HEK293 (cell line): Measurements from ENCODE around the gene ABCF2.

Experiments
- CTCF ChIA-PET: fragments of 350-600 bp; formaldehyde crosslinking; extraction: SDS; loops from one replicate; lab custom pipeline; 2021; ENCODE audit warnings: antibody characterized with exemption; lab: Yijun Ruan, JAX
- POLR2A ChIA-PET: fragments of 300-600 bp; formaldehyde crosslinking; extraction: SDS; loops from one replicate; lab custom pipeline; 2020; ENCODE audit warnings: antibody characterized with exemption, inconsistent platforms; lab: Yijun Ruan, JAX
- H3K27ac ChIP-seq: fragments of 200-500 bp; sonication (Bioruptor generic); 2 replicates; pipeline ENCODE4 v1.5.1; 2014; ENCODE audit warnings: low read depth, low read length, control low read depth, inconsistent platforms; ENCODE audit errors: extremely low read depth
- H3K36me3 ChIP-seq, 2 experiments: fragments of 200-500 bp in 1 of 2; sonication (Bioruptor generic) in 1 of 2; 1 replicate in 1 of 2; 2 replicates in 1 of 2; pipeline ENCODE4 v1.5.1; 2014 to 2017; ENCODE audit warnings: inconsistent platforms in 2 of 2, low read length in 2 of 2; ENCODE audit not compliant: control insufficient read depth in 2 of 2, insufficient read depth in 1 of 2
- H3K4me1 ChIP-seq: fragments of 200-500 bp; sonication (Bioruptor generic); 2 replicates; pipeline ENCODE4 v1.5.1; 2014; ENCODE audit warnings: mild to moderate bottlenecking, low read length, inconsistent platforms; ENCODE audit not compliant: control insufficient read depth, insufficient read depth
- H3K4me3 ChIP-seq: 2 replicates; pipeline ENCODE4 v1.5.1; 2011; ENCODE audit warnings: low read depth, mild to moderate bottlenecking, control low read depth, low read length, moderate library complexity
- H3K9me3 ChIP-seq: fragments of 200-500 bp; sonication (Bioruptor generic); 2 replicates; pipeline ENCODE4 v1.5.1; 2014; ENCODE audit warnings: low read depth, low read length, inconsistent platforms; ENCODE audit not compliant: control insufficient read depth, insufficient read depth
- ATF2 ChIP-seq: fragments of 450-650 bp; formaldehyde crosslinking; IDR thresholded peaks from 2 replicates; pipeline ENCODE4 v1.5.1; 2016; ENCODE audit warnings: missing biosample characterization, missing genetic modification characterization, low read depth
- ELK4 ChIP-seq: IDR thresholded peaks from 2 replicates; pipeline ENCODE4 v1.6.1; 2011; ENCODE audit warnings: mild to moderate bottlenecking, low read depth, low read length, borderline replicate concordance
- GFI1B ChIP-seq: fragments of 450-650 bp; formaldehyde crosslinking; IDR thresholded peaks from 2 replicates; pipeline ENCODE4 v1.5.1; 2016; ENCODE audit warnings: missing biosample characterization, missing genetic modification characterization
- HOXA7 ChIP-seq: sonication (generic); formaldehyde crosslinking; IDR thresholded peaks from 2 replicates; pipeline ENCODE4 v1.8.1; 2022; ENCODE audit warnings: missing genetic modification reagents, borderline replicate concordance
- KLF7 ChIP-seq: fragments of 450-650 bp; formaldehyde crosslinking; IDR thresholded peaks from 2 replicates; pipeline ENCODE4 v1.5.1; 2016; ENCODE audit warnings: missing biosample characterization, missing genetic modification characterization, borderline replicate concordance
- PBX3 ChIP-seq: sonication (generic); formaldehyde crosslinking; IDR thresholded peaks from 2 replicates; pipeline ENCODE4 v1.8.1; 2022; ENCODE audit warnings: mild to moderate bottlenecking, moderate library complexity, missing genetic modification reagents
- SCRT1 ChIP-seq: fragments of 450-650 bp; formaldehyde crosslinking; IDR thresholded peaks from 2 replicates; pipeline ENCODE4 v1.5.1; 2016; ENCODE audit warnings: missing biosample characterization, missing genetic modification characterization, borderline replicate concordance
- SCRT2 ChIP-seq: fragments of 450-650 bp; formaldehyde crosslinking; IDR thresholded peaks from 2 replicates; pipeline ENCODE4 v1.5.1; 2016; ENCODE audit warnings: missing biosample characterization, missing genetic modification characterization
- TRIM28 ChIP-seq: IDR thresholded peaks from 2 replicates; pipeline ENCODE4 v1.6.1; 2011; ENCODE audit warnings: low read length, control low read depth, borderline replicate concordance
- YY1 ChIP-seq: fragments of 450-650 bp; formaldehyde crosslinking; IDR thresholded peaks from 2 replicates; pipeline ENCODE4 v1.5.1; 2018; ENCODE audit warnings: missing biosample characterization, missing genetic modification characterization
- ZBTB6 ChIP-seq: fragments of 450-650 bp; formaldehyde crosslinking; IDR thresholded peaks from 2 replicates; pipeline ENCODE4 v1.5.1; 2017; ENCODE audit warnings: missing biosample characterization, missing genetic modification characterization
- ZFP37 ChIP-seq: fragments of 450-650 bp; formaldehyde crosslinking; IDR thresholded peaks from 2 replicates; pipeline ENCODE4 v1.5.1; 2016; ENCODE audit warnings: missing biosample characterization, missing genetic modification characterization
- ZNF121 ChIP-seq: fragments of 450-650 bp; formaldehyde crosslinking; IDR thresholded peaks from 2 replicates; pipeline ENCODE4 v1.5.1; 2016; ENCODE audit warnings: missing biosample characterization, missing genetic modification characterization
- ZNF18 ChIP-seq: fragments of 450-650 bp; formaldehyde crosslinking; IDR thresholded peaks from 2 replicates; pipeline ENCODE4 v1.5.1; 2016; ENCODE audit warnings: missing biosample characterization, missing genetic modification characterization
- ZNF302 ChIP-seq: fragments of 450-650 bp; formaldehyde crosslinking; IDR thresholded peaks from 2 replicates; pipeline ENCODE4 v1.5.1; 2016; ENCODE audit warnings: missing biosample characterization, missing genetic modification characterization, low read depth
- ZNF362 ChIP-seq: fragments of 450-650 bp; formaldehyde crosslinking; IDR thresholded peaks from 2 replicates; pipeline ENCODE4 v1.5.1; 2016; ENCODE audit warnings: missing biosample characterization, missing genetic modification characterization
- ZNF37A ChIP-seq: fragments of 450-650 bp; IDR thresholded peaks from 2 replicates; pipeline ENCODE4 v1.5.1; 2018; ENCODE audit warnings: missing biosample characterization, missing genetic modification characterization
- ZNF514 ChIP-seq: fragments of 450-650 bp; formaldehyde crosslinking; IDR thresholded peaks from 2 replicates; pipeline ENCODE4 v1.5.1; 2016; ENCODE audit warnings: missing biosample characterization, missing genetic modification characterization
- ZNF621 ChIP-seq: fragments of 450-650 bp; formaldehyde crosslinking; IDR thresholded peaks from 2 replicates; pipeline ENCODE4 v1.5.1; 2017; ENCODE audit warnings: missing biosample characterization, missing genetic modification characterization
- ZNF670 ChIP-seq: fragments of 450-650 bp; formaldehyde crosslinking; IDR thresholded peaks from 2 replicates; pipeline ENCODE4 v1.5.1; 2016; ENCODE audit warnings: missing biosample characterization, missing genetic modification characterization, low read depth
- ZNF704 ChIP-seq: fragments of 450-650 bp; formaldehyde crosslinking; IDR thresholded peaks from 2 replicates; pipeline ENCODE4 v1.5.1; 2016; ENCODE audit warnings: missing biosample characterization, missing genetic modification characterization
- ZNF830 ChIP-seq: fragments of 450-650 bp; IDR thresholded peaks from 2 replicates; pipeline ENCODE4 v1.5.0; 2018; ENCODE audit warnings: missing biosample characterization, missing genetic modification characterization, low read depth, mild to moderate bottlenecking, moderate library complexity
- ZSCAN16 ChIP-seq: fragments of 450-650 bp; formaldehyde crosslinking; IDR thresholded peaks from 2 replicates; pipeline ENCODE4 v1.5.1; 2016; ENCODE audit warnings: missing biosample characterization, missing genetic modification characterization

Gene ABCF2

GRCh38 chr7:151225948-151226510, 976 bp downstream of the ABCF2 start:
- CTCF ChIA-PET, result interaction anchor here (0.9 to 4.5 kb wide), 4 partner anchors 18 to 102 kb away, joined by 3 to 43 read pairs (median 3); no protein-coding TSS in a partner anchor
- TF ChIP-seq ZNF302 (tag by site-specific recombination), result no peak
- TF ChIP-seq YY1 (tag by site-specific recombination), result no peak
- no peak for TF ChIP-seq PBX3 (CRISPR knock-in tag)
- no peak for TF ChIP-seq ELK4
- TF ChIP-seq SCRT2 (tag by site-specific recombination), result peak; percentile 73
- TF ChIP-seq ZNF830, result no peak
- TF ChIP-seq SCRT1 (tag by site-specific recombination), result peak; percentile 74
- TF ChIP-seq ZNF18 (tag by site-specific recombination), result no peak
- TF ChIP-seq ZBTB6 (tag by site-specific recombination), result no peak
- TF ChIP-seq KLF7 (tag by site-specific recombination), result no peak
- Histone ChIP-seq H3K4me1 (peaks cover 3% of the 10 kb centered on the region; the same call in 1 of the 2 replicates), H3K27ac (no peak overlapping the region), H3K9me3 (no peaks in the 10 kb centered on the region), H3K4me3 (peak overlapping the region; percentile 90), H3K36me3 (peaks cover 0 to 48% of the 10 kb centered on the region in 2 experiments; a peak in 2 of 3 replicates)
- POLR2A ChIA-PET, result interaction anchor here (1.4 kb wide), 1 partner anchor 68 kb away, joined by 4 read pairs; no protein-coding TSS in a partner anchor

- POLR2A ChIA-PET, result interaction anchor here (1.9 kb wide), 1 partner anchor 10 kb away, joined by 5 read pairs; no protein-coding TSS in a partner anchor
- TF ChIP-seq ZFP37 (tag by site-specific recombination) (no peak), ZNF18 (tag by site-specific recombination) (no peak), HOXA7 (CRISPR knock-in tag) (no peak), ZNF514 (tag by site-specific recombination) (no peak), ZSCAN16 (no peak), GFI1B (tag by site-specific recombination) (no peak), ZNF121 (tag by site-specific recombination) (no peak), ZNF362 (tag by site-specific recombination) (no peak), ATF2 (tag by site-specific recombination) (no peak), ZNF704 (tag by site-specific recombination) (no peak), ZNF621 (tag by site-specific recombination) (no peak), ZNF37A (tag by site-specific recombination) (no peak), YY1 (tag by site-specific recombination) (no peak), ZNF670 (tag by site-specific recombination) (no peak), TRIM28 (no peak)
Measured at GRCh38 chr7:151223728-151224127, 3.3 kb downstream of the ABCF2 start.

More at GRCh38 chr7:151223728-151224127, 3.3 kb downstream of the ABCF2 start:
- Histone ChIP-seq H3K36me3 (peaks cover 3 to 69% of the 10 kb centered on the region in 2 experiments; a peak in 2 of 3 replicates), H3K4me3 (no peak overlapping the region), H3K4me1 (peaks cover 3% of the 10 kb centered on the region; the same call in 1 of the 2 replicates), H3K27ac (no peak overlapping the region), H3K9me3 (no peaks in the 10 kb centered on the region)
- CTCF ChIA-PET, result interaction anchor here (1.0 to 1.3 kb wide), 4 partner anchors 20 to 92 kb away, joined by 3 to 4 read pairs (median 3); no protein-coding TSS in a partner anchor
